ENCODE data around the gene APOO. TPM values are rescaled to one million over a fixed set of nuclear protein-coding genes. Genes with fewer than 3 reads are reported as not detected.
A peak's percentile ranks its signal among the peaks of the same experiment; 100 is the strongest.

APOO gene
- total RNA-seq, 1 donor from 2014 or later: 35.4 TPM

GRCh38 chrX:23937100-23937499 is 29.4 kb upstream of the APOO start:
- H3K4me1 Mint-ChIP-seq (ENCODE audit: unreplicated experiment): peaks cover 17% of the 10 kb centered on the region

GRCh38 chrX:23936180-23936579 is 28.4 kb upstream of the APOO start:
- DNase-seq (ENCODE audit: extremely low spot score, unreplicated experiment): no peak
- TF ChIP-seq CTCF (IDR thresholded peaks at IDR 0.05): no peak
- peaks cover 24% of the 10 kb centered on the region for H3K4me1 Mint-ChIP-seq (ENCODE audit: unreplicated experiment)
- H3K36me3 Mint-ChIP-seq (ENCODE audit: unreplicated experiment): no peaks in the 10 kb centered on the region
- no peak overlapping the region for H3K27ac Mint-ChIP-seq (ENCODE audit: unreplicated experiment)
- no peaks in the 10 kb centered on the region for H3K27me3 Mint-ChIP-seq (ENCODE audit: unreplicated experiment)
- H3K4me3 Mint-ChIP-seq (ENCODE audit: unreplicated experiment): no peak overlapping the region
- no peaks in the 10 kb centered on the region for H3K9me3 Mint-ChIP-seq (ENCODE audit: unreplicated experiment)

More at GRCh38 chrX:23937100-23937499, 29.4 kb upstream of the APOO start:
- H3K36me3 Mint-ChIP-seq (ENCODE audit: unreplicated experiment): no peaks in the 10 kb centered on the region
- no peak overlapping the region for H3K4me3 Mint-ChIP-seq (ENCODE audit: unreplicated experiment)
- H3K27ac Mint-ChIP-seq (ENCODE audit: unreplicated experiment): no peak overlapping the region
- H3K27me3 Mint-ChIP-seq (ENCODE audit: unreplicated experiment): peaks cover 2% of the 10 kb centered on the region
- H3K9me3 Mint-ChIP-seq (ENCODE audit: unreplicated experiment): no peaks in the 10 kb centered on the region
- DNase-seq (ENCODE audit: extremely low spot score, unreplicated experiment): no peak
- no peak for TF ChIP-seq CTCF (IDR thresholded peaks at IDR 0.05)

GRCh38 chrX:23935106-23935505 is 27.4 kb upstream of the APOO start:
- H3K4me1 Mint-ChIP-seq (ENCODE audit: unreplicated experiment): peaks cover 27% of the 10 kb centered on the region
- H3K9me3 Mint-ChIP-seq (ENCODE audit: unreplicated experiment): no peaks in the 10 kb centered on the region
- H3K36me3 Mint-ChIP-seq (ENCODE audit: unreplicated experiment): no peaks in the 10 kb centered on the region
- no peak overlapping the region for H3K4me3 Mint-ChIP-seq (ENCODE audit: unreplicated experiment)
- H3K27me3 Mint-ChIP-seq (ENCODE audit: unreplicated experiment): no peaks in the 10 kb centered on the region
- no peak for TF ChIP-seq CTCF (IDR thresholded peaks at IDR 0.05)
- no peak for DNase-seq (ENCODE audit: extremely low spot score, unreplicated experiment)
- no peak overlapping the region for H3K27ac Mint-ChIP-seq (ENCODE audit: unreplicated experiment)

GRCh38 chrX:23932046-23932445 is 24.3 kb upstream of the APOO start:
- H3K9me3 Mint-ChIP-seq (ENCODE audit: unreplicated experiment): no peaks in the 10 kb centered on the region
- no peaks in the 10 kb centered on the region for H3K36me3 Mint-ChIP-seq (ENCODE audit: unreplicated experiment)
- H3K27ac Mint-ChIP-seq (ENCODE audit: unreplicated experiment): no peak overlapping the region
- H3K27me3 Mint-ChIP-seq (ENCODE audit: unreplicated experiment): no peaks in the 10 kb centered on the region
- no peak overlapping the region for H3K4me3 Mint-ChIP-seq (ENCODE audit: unreplicated experiment)
- peaks cover 17% of the 10 kb centered on the region for H3K4me1 Mint-ChIP-seq (ENCODE audit: unreplicated experiment)
- no peak for DNase-seq (ENCODE audit: extremely low spot score, unreplicated experiment)
- TF ChIP-seq CTCF (IDR thresholded peaks at IDR 0.05): no peak

GRCh38 chrX:23930894-23931604 is 23.3 kb upstream of the APOO start:
- Mint-ChIP-seq H3K36me3 (ENCODE audit: unreplicated experiment) (no peaks in the 10 kb centered on the region), H3K9me3 (ENCODE audit: unreplicated experiment) (no peaks in the 10 kb centered on the region), H3K4me3 (ENCODE audit: unreplicated experiment) (no peak overlapping the region), H3K27me3 (ENCODE audit: unreplicated experiment) (no peaks in the 10 kb centered on the region), H3K4me1 (ENCODE audit: unreplicated experiment) (peaks cover 13% of the 10 kb centered on the region), H3K27ac (ENCODE audit: unreplicated experiment) (peak overlapping the region; percentile 55)
- no peak for DNase-seq (ENCODE audit: extremely low spot score, unreplicated experiment)
- no peak for TF ChIP-seq CTCF (IDR thresholded peaks at IDR 0.05)
